Prostate gland (tissue), 2 donors: ENCODE results near the gene FBXO45.

Source experiments
- POLR2A ChIP-seq: fragments of 450-650 bp; IDR thresholded peaks from one replicate; pipeline ENCODE4 v1.6.1; 2016; ENCODE audit warnings: antibody characterized with exemption, mild to moderate bottlenecking
- POLR2AphosphoS5 ChIP-seq: sonication (generic); formaldehyde crosslinking; IDR thresholded peaks from one replicate; pipeline ENCODE4 v1.6.1; 2017; ENCODE audit warnings: antibody characterized with exemption
- TF ChIP-seq, protein P1 (sequence below), 4 experiments: fragments of 200-600 bp in 2 of 4; fragments of 450-650 bp in 2 of 4; sonication (generic) in 2 of 4; IDR thresholded peaks; 1 replicate in 3 of 4; 2 replicates in 1 of 4; pipeline ENCODE4 v1.5.1; 2016 to 2019; ENCODE audit warnings: antibody characterized with exemption in 4 of 4, mild to moderate bottlenecking in 2 of 4, moderate library complexity in 2 of 4

DNA sequence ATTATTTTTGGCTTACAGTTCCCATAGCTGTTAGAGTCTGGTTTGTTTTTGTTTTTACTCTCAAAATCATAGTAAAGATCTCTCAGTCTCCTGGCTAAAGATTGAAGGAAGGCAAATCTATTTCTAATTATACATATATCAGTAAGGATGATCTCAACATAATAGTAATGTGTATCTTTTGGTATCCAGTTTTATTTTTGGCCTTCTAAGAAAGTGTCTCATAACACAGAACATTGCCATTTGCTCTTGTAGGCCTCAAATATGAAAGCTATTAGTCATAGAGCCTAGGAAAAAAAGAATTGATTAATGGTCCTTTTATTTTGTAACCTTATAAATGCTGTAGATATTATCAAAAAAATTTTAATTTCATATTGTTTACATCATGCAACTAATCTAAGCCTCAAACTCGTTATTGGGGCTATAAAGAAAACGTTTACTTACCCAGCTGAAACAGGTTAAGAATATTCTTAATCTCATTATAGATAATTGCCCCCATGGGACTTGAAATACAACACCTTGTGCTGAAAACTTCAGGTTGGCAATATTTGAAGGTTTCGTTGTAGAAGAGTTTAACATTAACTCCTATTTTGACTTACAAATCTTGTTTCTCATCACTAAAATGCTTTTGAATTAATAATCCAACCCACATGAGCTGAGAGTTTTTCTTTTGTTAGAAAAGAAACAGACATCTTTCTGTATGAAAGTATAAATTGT is 16.7 kb downstream of the FBXO45 start:
- no peak for TF ChIP-seq POLR2AphosphoS5
- TF ChIP-seq, protein P1, sequence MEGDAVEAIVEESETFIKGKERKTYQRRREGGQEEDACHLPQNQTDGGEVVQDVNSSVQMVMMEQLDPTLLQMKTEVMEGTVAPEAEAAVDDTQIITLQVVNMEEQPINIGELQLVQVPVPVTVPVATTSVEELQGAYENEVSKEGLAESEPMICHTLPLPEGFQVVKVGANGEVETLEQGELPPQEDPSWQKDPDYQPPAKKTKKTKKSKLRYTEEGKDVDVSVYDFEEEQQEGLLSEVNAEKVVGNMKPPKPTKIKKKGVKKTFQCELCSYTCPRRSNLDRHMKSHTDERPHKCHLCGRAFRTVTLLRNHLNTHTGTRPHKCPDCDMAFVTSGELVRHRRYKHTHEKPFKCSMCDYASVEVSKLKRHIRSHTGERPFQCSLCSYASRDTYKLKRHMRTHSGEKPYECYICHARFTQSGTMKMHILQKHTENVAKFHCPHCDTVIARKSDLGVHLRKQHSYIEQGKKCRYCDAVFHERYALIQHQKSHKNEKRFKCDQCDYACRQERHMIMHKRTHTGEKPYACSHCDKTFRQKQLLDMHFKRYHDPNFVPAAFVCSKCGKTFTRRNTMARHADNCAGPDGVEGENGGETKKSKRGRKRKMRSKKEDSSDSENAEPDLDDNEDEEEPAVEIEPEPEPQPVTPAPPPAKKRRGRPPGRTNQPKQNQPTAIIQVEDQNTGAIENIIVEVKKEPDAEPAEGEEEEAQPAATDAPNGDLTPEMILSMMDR (IDR thresholded peaks at IDR 0.05) = no peak
- TF ChIP-seq POLR2A = no peak
